K562 (cell line): Measurements from ENCODE around the gene PCBP3. TPM values are rescaled to one million over a fixed set of nuclear protein-coding genes. Genes with fewer than 3 reads are reported as not detected.

Experiments used
- ATAC-seq: fragments of 200-7000 bp; cut with Tn5 transposase; 3 replicates; pipeline ENCODE4 v1.9.1; 2020; ENCODE audit warnings: moderate library complexity
- BruUV-seq: library from RNA; stranded (reverse); fragments of 400-500 nt; replicated peaks from 2 replicates; lab custom pipeline; 2021; lab: Mats Ljungman, UMichigan
- CTCF ChIA-PET: fragments of 300-600 bp; formaldehyde crosslinking; extraction: SDS; loops from one replicate; lab custom pipeline; 2021; ENCODE audit warnings: low intra/inter-chr PET ratio; lab: Yijun Ruan, JAX
- POLR2A ChIA-PET: fragments of 300-600, 350-650 bp; sonication (Branson Sonifier 250); formaldehyde crosslinking; extraction: SDS; loops from one replicate; lab custom pipeline; 2021; ENCODE audit warnings: antibody characterized with exemption, inconsistent platforms; lab: Yijun Ruan, JAX
- DNase-seq, 4 experiments: peaks; one replicate each; pipeline versions ENCODE4 v3.0.0 to v3.0.0-alpha.2; 2011 to 2018; ENCODE audit warnings: low spot score in 3 of 4, mixed read lengths in 3 of 4; ENCODE audit errors: extremely low read depth in 1 of 4
- FAIRE-seq: peaks from 2 replicates; lab custom pipeline; 2011; peaks lifted over from hg19 to GRCh38; lab: Jason Lieb, UNC
- H2AFZ ChIP-seq: 2 replicates; pipeline ENCODE4 v1.6.0; 2011; ENCODE audit warnings: low read depth, low read length, control low read depth, inconsistent platforms
- H3K27ac ChIP-seq: fragments of 200-600 bp; 3 replicates; pipeline ENCODE4 v1.8.0; 2011; ENCODE audit warnings: low read depth, mild to moderate bottlenecking, control low read depth, inconsistent platforms, low read length, moderate library complexity, mixed read lengths; ENCODE audit errors: extremely low read depth
- H3K27me3 ChIP-seq, 2 experiments: fragments of 300-600 bp in 1 of 2; 2 replicates in 1 of 2; 3 replicates in 1 of 2; pipeline versions ENCODE4 v1.6.0 to v1.8.0; 2011; ENCODE audit warnings: inconsistent platforms in 2 of 2, low read length in 2 of 2, mild to moderate bottlenecking in 1 of 2, mixed read lengths in 1 of 2, moderate library complexity in 1 of 2; ENCODE audit not compliant: control insufficient read depth in 2 of 2, insufficient read depth in 2 of 2
- H3K36me3 ChIP-seq: fragments of 300-600 bp; 3 replicates; pipeline ENCODE4 v1.8.0; 2011; ENCODE audit warnings: mild to moderate bottlenecking, low read length, inconsistent platforms; ENCODE audit not compliant: control insufficient read depth, insufficient read depth
- H3K4me1 ChIP-seq, 2 experiments: fragments of 200-600 bp in 1 of 2; replicated peaks in 1 of 2; 2 replicates in 1 of 2; 3 replicates in 1 of 2; pipeline versions ENCODE4 v1.5.1 to v1.8.0; 2011; ENCODE audit warnings: inconsistent platforms in 2 of 2, low read length in 2 of 2, mild to moderate bottlenecking in 1 of 2, mixed read lengths in 1 of 2, moderate library complexity in 1 of 2; ENCODE audit not compliant: control insufficient read depth in 2 of 2, insufficient read depth in 2 of 2
- H3K4me2 ChIP-seq: 2 replicates; pipeline ENCODE4 v1.6.1; 2011; ENCODE audit warnings: low read length, control low read depth, inconsistent platforms, mixed read lengths; ENCODE audit not compliant: insufficient read depth
- H3K4me3 ChIP-seq: fragments of 200-600 bp; sonication (generic), shearing (Covaris generic); 2 replicates; pipeline ENCODE4 v1.5.1; 2016; ENCODE audit warnings: control low read depth, inconsistent platforms
- H3K79me2 ChIP-seq: fragments of 200-600 bp; 3 replicates; pipeline ENCODE4 v1.8.0; 2011; ENCODE audit warnings: low read length, inconsistent platforms; ENCODE audit not compliant: control insufficient read depth, insufficient read depth
- H3K9ac ChIP-seq, 2 experiments: 2 replicates each; pipeline versions ENCODE4 v1.6.0 to v1.6.1; 2011; ENCODE audit warnings: low read depth in 2 of 2, low read length in 2 of 2, control low read depth in 1 of 2, inconsistent platforms in 1 of 2, mild to moderate bottlenecking in 1 of 2, mixed read lengths in 1 of 2; ENCODE audit not compliant: insufficient read depth in 1 of 2
- H3K9me1 ChIP-seq: one replicate; pipeline ENCODE4 v1.6.0; 2011; ENCODE audit warnings: inconsistent platforms, mild to moderate bottlenecking, low read length, moderate library complexity; ENCODE audit not compliant: control insufficient read depth, insufficient read depth
- H3K9me3 ChIP-seq: replicated peaks from 2 replicates; pipeline ENCODE4 v1.5.1; 2011; ENCODE audit warnings: low read depth, low read length, inconsistent platforms; ENCODE audit not compliant: control insufficient read depth, insufficient read depth
- H4K20me1 ChIP-seq: replicated peaks from 2 replicates; pipeline ENCODE4 v1.6.1; 2011; ENCODE audit warnings: low read length, inconsistent platforms, mixed read lengths; ENCODE audit not compliant: control insufficient read depth, insufficient read depth
- CAMTA2 ChIP-seq: fragments of 250-450 bp; sonication (Bioruptor Pico); conservative IDR thresholded peaks from 2 replicates; pipeline ENCODE4 v1.5.1; 2022
- CHD4 ChIP-seq: fragments of 200-600 bp; sonication (generic); IDR thresholded peaks from 3 replicates; pipeline ENCODE4 v1.6.1; 2012; ENCODE audit warnings: low read depth, mild to moderate bottlenecking, mixed read lengths, low read length, inconsistent platforms; ENCODE audit not compliant: insufficient read depth, insufficient replicate concordance, poor library complexity, severe bottlenecking
- GATAD2A ChIP-seq: fragments of 450-650 bp; IDR thresholded peaks from 2 replicates; pipeline ENCODE4 v1.6.1; 2017
- GTF2B ChIP-seq: IDR thresholded peaks from 2 replicates; pipeline ENCODE4 v1.6.1; 2011; ENCODE audit not compliant: insufficient read length; ENCODE audit errors: extremely low read depth
- HDAC8 ChIP-seq: fragments of 450-650 bp; IDR thresholded peaks from 2 replicates; pipeline ENCODE4 v1.6.1; 2016; ENCODE audit warnings: mild to moderate bottlenecking, missing genetic modification characterization, moderate library complexity, missing compliant biosample characterization
- KDM4B ChIP-seq, 2 experiments: fragments of 450-650 bp in 1 of 2; sonication (generic) in 1 of 2; IDR thresholded peaks; 2 replicates each; pipeline ENCODE4 v1.6.1; 2016 to 2017; ENCODE audit warnings: borderline replicate concordance in 2 of 2, antibody characterized with exemption in 1 of 2, low read depth in 1 of 2, mild to moderate bottlenecking in 1 of 2
- NR0B1 ChIP-seq: fragments of 450-650 bp; IDR thresholded peaks from one replicate; pipeline ENCODE4 v1.6.1; 2018; ENCODE audit warnings: mild to moderate bottlenecking, moderate library complexity; ENCODE audit not compliant: partially characterized antibody
- POLR2G ChIP-seq: fragments of 200-400 bp; formaldehyde crosslinking; IDR thresholded peaks from 2 replicates; pipeline ENCODE4 v1.6.1; 2017; ENCODE audit warnings: low read depth, mild to moderate bottlenecking, antibody characterized with exemption, low read length, moderate library complexity
- TFAM ChIP-seq: fragments of 250-450 bp; sonication (Bioruptor Pico); conservative IDR thresholded peaks from 2 replicates; pipeline ENCODE4 v1.5.0; 2021; ENCODE audit warnings: mild to moderate bottlenecking, moderate library complexity
- TOE1 ChIP-seq, 2 experiments: fragments of 450-650 bp in 1 of 2; sonication (generic) in 1 of 2; formaldehyde crosslinking in 1 of 2; IDR thresholded peaks; 2 replicates each; pipeline versions ENCODE4 v1.7.1 to v1.8.0; 2016 to 2022; ENCODE audit warnings: borderline replicate concordance in 2 of 2, mild to moderate bottlenecking in 2 of 2, antibody characterized with exemption in 1 of 2, inconsistent platforms in 1 of 2, low read depth in 1 of 2, missing genetic modification reagents in 1 of 2, moderate library complexity in 1 of 2
- ZNF584 ChIP-seq: fragments of 200-800 bp; sonication (Bioruptor generic); IDR thresholded peaks from 2 replicates; pipeline ENCODE4 v1.6.1; 2016; ENCODE audit warnings: low read depth, mild to moderate bottlenecking, missing genetic modification characterization, missing compliant biosample characterization
- ZNF696 ChIP-seq: fragments of 250-450 bp; sonication (Bioruptor Pico); conservative IDR thresholded peaks from 2 replicates; pipeline ENCODE4 v1.4.0; 2020; ENCODE audit warnings: mild to moderate bottlenecking, moderate library complexity
- ZNF77 ChIP-seq: fragments of 250-450 bp; sonication (Bioruptor Pico); IDR thresholded peaks from 2 replicates; pipeline ENCODE4 v1.5.0; 2020
- ZNF778 ChIP-seq: fragments of 450-650 bp; formaldehyde crosslinking; IDR thresholded peaks from 2 replicates; pipeline ENCODE4 v1.4.0; 2020; ENCODE audit warnings: mild to moderate bottlenecking, moderate library complexity
- WGBS: fragments of 100-300 bp; shearing (Covaris generic); methylation state at CpG from one replicate; pipeline ENCODE4 v1.1.6; 2016; ENCODE audit warnings: low coverage, mixed read lengths; ENCODE audit not compliant: insufficient coverage; ENCODE audit errors: missing lambda C conversion rate; 5-methylcytosine and 5-hydroxymethylcytosine counted together
- in situ Hi-C: fragments of 300-500 bp; cut with MboI; formaldehyde crosslinking; loops from 4 replicates; pipeline ENCODE4 v1.15.0; 2018; ENCODE audit warnings: inconsistent platforms, mixed read lengths
- intact Hi-C: fragments of 100-400 bp; cut with micrococcal nuclease; formaldehyde crosslinking; loops from 2 replicates; pipeline ENCODE4 v1.14.2; 2022
- polyA plus RNA-seq, 8 experiments: library from polyadenylated mRNA; depleted of rRNA in 4 of 8; stranded (reverse) in 5 of 8; unstranded in 3 of 8; fragments of >200 nt; fragmentation: Nextera tagmentation in 2 of 8; fragmentation: Illumina TruSeq in 1 of 8; extraction: Ambion mirVana in 2 of 8; extraction: Trizol in 1 of 8; gene quantifications; 2 replicates each; pipeline versions ENCODE4 v1.2.1 to v1.2.3, GENCODE V29; 2011 to 2014; ENCODE audit warnings: inconsistent platforms in 1 of 8, missing spikeins in 1 of 8
- total RNA-seq, 7 experiments: library from RNA; depleted of rRNA in 6 of 7; stranded (reverse); fragments of >200 nt in 6 of 7; fragmentation: Illumina TruSeq in 2 of 7; extraction: Trizol in 2 of 7; gene quantifications; 2 replicates each; pipeline versions ENCODE4 v1.2.1 to v1.2.3, GENCODE V29; 2011 to 2021; ENCODE audit warnings: low replicate concordance in 1 of 7
- TF ChIP-seq, protein P1 (sequence below): fragments of 450-650 bp; IDR thresholded peaks from 2 replicates; pipeline ENCODE4 v1.6.1; 2016; ENCODE audit warnings: missing biosample characterization, missing genetic modification characterization

PCBP3 gene
- total and polyA plus RNA-seq, 9 of the 15 experiments (the other 6 are each of a cell fraction or from before 2014, with no cell fraction given) = 0.18 TPM; not detected in 8

DNA sequence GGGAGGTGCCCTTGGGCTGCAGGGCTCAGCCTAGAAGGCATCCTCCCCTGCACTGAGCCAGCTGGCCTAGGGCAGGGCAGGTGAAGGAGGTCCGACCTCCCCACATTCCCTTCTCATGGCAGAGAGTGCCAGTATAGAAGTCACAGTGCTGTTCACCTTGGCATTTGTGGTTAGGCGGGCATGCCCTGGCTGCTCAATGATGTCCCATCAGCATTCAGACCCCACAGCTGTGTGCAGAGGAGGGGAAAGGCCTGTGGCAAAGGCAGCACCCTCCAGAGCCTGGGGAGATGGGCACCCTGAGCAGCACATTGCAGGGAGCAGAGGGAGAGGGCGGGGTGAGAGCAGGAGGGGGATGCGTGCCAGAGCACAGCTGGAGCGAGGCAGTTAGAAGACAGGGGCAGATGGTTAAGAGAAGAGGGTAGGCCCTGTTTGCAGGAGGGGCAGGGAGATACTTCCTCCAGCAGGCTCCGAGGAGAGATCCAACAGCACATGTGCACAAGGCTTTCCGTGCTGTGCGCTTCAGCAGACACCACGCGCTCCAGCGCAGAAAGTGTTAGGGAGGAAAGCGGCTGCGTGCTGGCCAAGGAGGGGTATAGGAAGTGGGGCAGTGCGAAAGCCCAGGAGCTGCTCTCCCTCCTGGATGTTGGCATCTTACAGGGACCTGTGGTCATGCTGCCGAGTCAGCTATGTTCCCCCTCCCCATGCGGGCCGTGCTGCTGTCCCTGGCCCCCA lies 294.4 kb downstream of the PCBP3 start:
- POLR2A ChIA-PET = interaction anchor here (1.4 kb wide), 1 partner anchor 10 kb away, joined by 6 read pairs; no protein-coding TSS in a partner anchor
- ATAC-seq (no peak), DNase-seq (no peak), FAIRE-seq (no peak)
- H3K4me3 ChIP-seq = no peak overlapping the region
- no peak overlapping the region for H3K27ac ChIP-seq
- H3K9me1 ChIP-seq = no peaks in the 10 kb centered on the region
- H3K27me3 ChIP-seq = peaks cover 2 to 62% of the 10 kb centered on the region in 2 experiments; a peak in 4 of 5 replicates
- H3K4me1 ChIP-seq = peaks cover 0 to 4% of the 10 kb centered on the region in 2 experiments; a peak in 2 of 5 replicates
- intact Hi-C loops (no loop called here), in situ Hi-C loops (no loop called here)
- H2AFZ ChIP-seq = no peak overlapping the region
- no TSS peak for BruUV-seq
- no peaks in the 10 kb centered on the region for H3K9me3 ChIP-seq
- TF ChIP-seq NR0B1 = no peak
- TF ChIP-seq GATAD2A = no peak
- TF ChIP-seq ZNF778 (CRISPR knock-in tag) = no peak
- TF ChIP-seq ZNF696 (CRISPR knock-in tag) = no peak
- no peak for TF ChIP-seq CHD4
- TF ChIP-seq, protein P1, sequence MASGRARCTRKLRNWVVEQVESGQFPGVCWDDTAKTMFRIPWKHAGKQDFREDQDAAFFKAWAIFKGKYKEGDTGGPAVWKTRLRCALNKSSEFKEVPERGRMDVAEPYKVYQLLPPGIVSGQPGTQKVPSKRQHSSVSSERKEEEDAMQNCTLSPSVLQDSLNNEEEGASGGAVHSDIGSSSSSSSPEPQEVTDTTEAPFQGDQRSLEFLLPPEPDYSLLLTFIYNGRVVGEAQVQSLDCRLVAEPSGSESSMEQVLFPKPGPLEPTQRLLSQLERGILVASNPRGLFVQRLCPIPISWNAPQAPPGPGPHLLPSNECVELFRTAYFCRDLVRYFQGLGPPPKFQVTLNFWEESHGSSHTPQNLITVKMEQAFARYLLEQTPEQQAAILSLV (tag) = no peak
- no peak for TF ChIP-seq KDM4B (IDR thresholded peaks at IDR 0.05; ENCODE audit: borderline replicate concordance in 2 of 2, low read depth in 1 of 2)
- no peak for TF ChIP-seq CAMTA2
- no peak for TF ChIP-seq ZNF584 (CRISPR knock-in tag)
- no peak for TF ChIP-seq POLR2G
- no peak for TF ChIP-seq TFAM
- no peak for TF ChIP-seq HDAC8 (tag)
- TF ChIP-seq GTF2B = no peak
- no peak for TF ChIP-seq TOE1 (IDR thresholded peaks at IDR 0.05; ENCODE audit: borderline replicate concordance)
- no peak for TF ChIP-seq TOE1 (CRISPR knock-in tag; IDR thresholded peaks at IDR 0.05; ENCODE audit: borderline replicate concordance, low read depth)
- TF ChIP-seq ZNF77 (CRISPR knock-in tag) = no peak
- no peaks in the 10 kb centered on the region for H3K36me3 ChIP-seq
- peaks cover 13% of the 10 kb centered on the region for H4K20me1 ChIP-seq
- CTCF ChIA-PET = no interaction called here
- no peaks in the 10 kb centered on the region for H3K79me2 ChIP-seq
- 19% methylated on average over 16 of the region's 17 CpGs for whole genome bisulfite sequencing
- H3K9ac ChIP-seq = no peak overlapping the region
- no peak overlapping the region for H3K4me2 ChIP-seq
